HUES6 (cell line): ENCODE measurements around the gene FASTK.

Source experiments
- H3K27ac ChIP-seq: 2 replicates; pipeline ENCODE4 v1.7.0; 2013; ENCODE audit warnings: low read depth, mild to moderate bottlenecking, low read length, inconsistent platforms
- H3K27me3 ChIP-seq: 2 replicates; pipeline ENCODE4 v1.6.1; 2013; ENCODE audit warnings: low read length; ENCODE audit not compliant: control insufficient read depth, insufficient read depth
- H3K36me3 ChIP-seq: 2 replicates; pipeline ENCODE4 v1.6.1; 2013; ENCODE audit warnings: low read length; ENCODE audit not compliant: control insufficient read depth, insufficient read depth
- H3K4me1 ChIP-seq: 2 replicates; pipeline ENCODE4 v1.6.1; 2013; ENCODE audit warnings: low read length; ENCODE audit not compliant: control insufficient read depth, insufficient read depth
- H3K4me3 ChIP-seq: 2 replicates; pipeline ENCODE4 v1.5.1; 2013; ENCODE audit warnings: low read depth, low read length
- H3K9ac ChIP-seq: one replicate; pipeline ENCODE4 v1.6.1; 2013; ENCODE audit warnings: mild to moderate bottlenecking, low read length
- H3K9me3 ChIP-seq: 2 replicates; pipeline ENCODE4 v1.6.1; 2013; ENCODE audit warnings: low read depth, low read length; ENCODE audit not compliant: control insufficient read depth, insufficient read depth

The FASTK gene

GRCh38 chr7:151078233-151079040 lies 2.2 kb downstream of the FASTK start:
- H3K9ac ChIP-seq, result peak overlapping the region; percentile 7
- H3K9me3 ChIP-seq, result no peaks in the 10 kb centered on the region
- no peaks in the 10 kb centered on the region for H3K27me3 ChIP-seq
- peak overlapping the region; percentile 95 for H3K4me3 ChIP-seq
- H3K36me3 ChIP-seq, result peaks cover 28% of the 10 kb centered on the region
- no peak overlapping the region for H3K27ac ChIP-seq
- peaks cover 60% of the 10 kb centered on the region for H3K4me1 ChIP-seq

DNA sequence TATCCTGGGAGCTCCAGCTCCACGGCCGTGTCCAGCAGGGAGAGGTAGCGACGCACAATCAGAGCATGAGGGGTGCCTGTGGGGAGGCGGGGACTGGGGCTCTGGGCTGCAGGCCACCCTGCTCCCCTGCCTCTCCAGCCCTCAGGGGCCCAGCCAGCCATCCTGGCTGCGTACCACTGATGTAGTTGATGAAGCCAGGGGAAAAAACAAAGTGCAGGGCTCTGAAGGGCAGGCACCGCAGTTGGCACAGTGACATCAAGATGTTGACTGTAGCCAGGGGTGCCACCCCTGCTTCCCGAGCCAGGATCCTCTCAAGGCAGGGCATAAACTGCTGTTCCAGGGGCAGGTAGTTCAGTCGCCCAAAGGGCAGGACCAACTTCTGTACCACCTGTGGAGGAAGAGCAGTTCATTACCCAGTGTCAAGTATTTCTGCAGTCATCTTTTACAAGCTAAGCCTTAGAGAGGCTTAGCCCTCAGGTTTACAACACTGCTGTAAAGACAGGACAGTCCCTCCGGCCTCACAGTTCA lies 2.8 kb downstream of the FASTK start:
- Histone ChIP-seq H3K27ac (no peak overlapping the region), H3K27me3 (no peaks in the 10 kb centered on the region), H3K36me3 (peaks cover 28% of the 10 kb centered on the region), H3K4me3 (no peak overlapping the region), H3K9ac (no peak overlapping the region), H3K9me3 (no peaks in the 10 kb centered on the region), H3K4me1 (peaks cover 60% of the 10 kb centered on the region)

DNA sequence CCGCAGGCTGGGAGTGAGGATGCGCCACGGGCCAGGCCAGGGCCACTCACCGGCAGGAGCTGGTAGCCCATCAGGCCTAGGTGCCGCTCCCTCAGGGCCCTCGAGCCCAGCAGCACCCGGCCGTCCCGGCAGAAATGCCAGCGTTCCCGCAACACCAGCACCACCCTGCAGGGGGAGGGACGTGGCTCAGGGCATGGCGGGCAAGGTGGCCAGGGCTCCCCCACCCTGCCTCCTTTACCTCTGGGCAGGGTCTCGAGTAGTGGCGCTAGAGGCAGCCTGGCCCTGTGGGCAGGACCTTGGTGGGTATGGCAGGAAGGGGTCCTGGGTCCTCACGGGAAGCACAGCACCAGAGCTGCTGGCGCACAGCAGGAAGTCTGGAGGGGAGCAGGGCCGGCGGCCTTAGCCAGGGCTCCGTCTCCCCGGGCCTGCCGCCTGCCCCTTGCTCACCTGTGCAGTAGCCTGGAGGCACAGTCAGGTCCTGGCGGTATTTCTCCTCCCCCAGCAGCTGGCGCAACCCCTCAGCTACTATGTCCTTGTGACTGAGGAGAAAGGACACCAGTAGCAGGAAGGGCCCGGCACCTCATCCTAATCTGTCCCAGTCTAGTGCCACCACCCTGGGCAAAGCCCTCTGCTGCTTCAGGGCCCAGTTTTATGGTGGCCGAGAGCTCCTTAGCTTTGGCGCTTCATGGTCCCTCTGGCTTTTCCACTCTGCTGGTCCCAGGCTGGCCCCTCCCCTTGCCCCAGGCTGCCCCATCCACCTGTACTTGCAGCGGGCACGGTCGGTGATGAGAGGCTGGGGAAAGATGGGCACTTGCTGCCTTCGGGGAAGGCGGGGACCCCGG lies 3.5 kb downstream of the FASTK start:
- Histone ChIP-seq H3K9me3 (no peaks in the 10 kb centered on the region), H3K27me3 (no peaks in the 10 kb centered on the region), H3K36me3 (peaks cover 33% of the 10 kb centered on the region), H3K4me1 (peaks cover 53% of the 10 kb centered on the region), H3K27ac (no peak overlapping the region), H3K9ac (no peak overlapping the region), H3K4me3 (no peak overlapping the region; the same call in 1 of the 2 replicates)

GRCh38 chr7:151075978-151076426 lies 4.6 kb downstream of the FASTK start:
- H3K27ac ChIP-seq, result no peak overlapping the region
- no peak overlapping the region for H3K9ac ChIP-seq
- no peaks in the 10 kb centered on the region for H3K9me3 ChIP-seq
- H3K4me3 ChIP-seq, result no peak overlapping the region
- peaks cover 43% of the 10 kb centered on the region for H3K4me1 ChIP-seq
- no peaks in the 10 kb centered on the region for H3K27me3 ChIP-seq
- peaks cover 44% of the 10 kb centered on the region for H3K36me3 ChIP-seq

DNA sequence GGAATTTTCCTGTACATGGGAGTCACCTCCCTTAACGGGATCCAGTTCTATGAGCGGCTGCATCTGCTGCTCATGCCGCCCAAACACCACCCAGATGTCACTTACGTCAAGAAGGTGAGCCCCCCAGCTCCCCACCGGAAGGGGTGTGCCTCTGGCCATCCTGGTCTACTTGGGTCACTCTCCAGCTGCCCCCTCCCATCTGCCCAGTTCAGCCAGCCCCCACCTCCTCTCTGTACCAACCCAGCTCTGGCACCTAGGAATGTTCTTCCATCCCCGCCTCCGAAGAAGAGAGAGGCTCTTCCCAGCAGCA lies 5.0 kb downstream of the FASTK start:
- no peak overlapping the region for H3K27ac ChIP-seq
- peaks cover 42% of the 10 kb centered on the region for H3K4me1 ChIP-seq
- no peaks in the 10 kb centered on the region for H3K27me3 ChIP-seq
- no peak overlapping the region for H3K9ac ChIP-seq
- H3K4me3 ChIP-seq, result no peak overlapping the region
- H3K36me3 ChIP-seq, result peaks cover 48% of the 10 kb centered on the region
- no peaks in the 10 kb centered on the region for H3K9me3 ChIP-seq

- Histone ChIP-seq H3K9ac (no peak overlapping the region), H3K27ac (no peak overlapping the region), H3K9me3 (no peaks in the 10 kb centered on the region), H3K4me3 (no peak overlapping the region), H3K4me1 (peaks cover 42% of the 10 kb centered on the region), H3K27me3 (no peaks in the 10 kb centered on the region), H3K36me3 (peaks cover 54% of the 10 kb centered on the region)
Observed at GRCh38 chr7:151074817-151075661, 5.6 kb downstream of the FASTK start.

DNA sequence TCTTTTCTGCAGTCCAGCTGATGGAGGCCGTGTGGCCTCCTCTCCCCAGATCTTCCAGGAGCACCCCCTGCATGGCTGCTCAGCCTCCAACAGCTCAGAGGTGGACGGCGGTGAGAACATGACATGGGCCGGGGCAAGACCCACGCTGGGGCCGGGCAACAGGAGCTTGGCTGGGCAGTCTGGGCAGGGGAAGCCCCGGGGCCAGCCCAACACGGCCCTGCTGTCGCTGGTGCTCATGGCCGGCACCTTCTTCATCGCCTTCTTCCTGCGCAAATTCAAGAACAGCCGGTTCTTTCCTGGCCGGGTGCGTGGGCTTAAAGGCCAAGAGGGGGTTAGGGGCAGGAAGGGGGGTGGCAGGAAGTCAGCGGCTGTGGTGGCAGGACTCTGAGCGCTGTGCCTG lies 6.6 kb downstream of the FASTK start:
- no peak overlapping the region for H3K27ac ChIP-seq
- no peaks in the 10 kb centered on the region for H3K9me3 ChIP-seq
- H3K4me1 ChIP-seq, result peaks cover 33% of the 10 kb centered on the region
- peaks cover 64% of the 10 kb centered on the region for H3K36me3 ChIP-seq
- no peak overlapping the region for H3K9ac ChIP-seq
- no peak overlapping the region for H3K4me3 ChIP-seq
- no peaks in the 10 kb centered on the region for H3K27me3 ChIP-seq

GRCh38 chr7:151071032-151071866 lies 9.4 kb downstream of the FASTK start:
- H3K36me3 ChIP-seq, result peaks cover 87% of the 10 kb centered on the region
- H3K9me3 ChIP-seq, result no peaks in the 10 kb centered on the region
- no peaks in the 10 kb centered on the region for H3K27me3 ChIP-seq
- peaks cover 15% of the 10 kb centered on the region for H3K4me1 ChIP-seq
- no peak overlapping the region for H3K27ac ChIP-seq
- no peak overlapping the region for H3K9ac ChIP-seq
- H3K4me3 ChIP-seq, result no peak overlapping the region

DNA sequence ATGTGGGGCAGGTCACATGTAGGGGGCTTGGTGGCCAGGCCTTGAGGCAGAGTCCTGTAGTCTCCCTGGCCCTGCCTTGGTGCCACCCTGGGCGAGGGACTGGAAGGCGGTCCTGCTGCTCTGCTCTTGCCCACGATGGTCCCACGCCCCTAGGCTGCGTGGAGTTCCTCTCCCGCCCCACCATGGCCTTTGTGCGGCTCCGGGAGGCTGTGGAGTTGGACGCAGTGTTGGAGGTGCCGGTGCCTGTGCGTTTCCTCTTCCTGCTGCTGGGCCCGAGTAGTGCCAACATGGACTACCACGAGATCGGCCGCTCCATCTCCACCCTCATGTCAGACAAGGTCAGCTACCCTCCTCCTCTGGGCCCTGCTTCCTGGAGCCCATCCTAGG lies 10.0 kb downstream of the FASTK start:
- H3K9me3 ChIP-seq, result no peaks in the 10 kb centered on the region

More for the DNA sequence above, 10.0 kb downstream of the FASTK start:
- Histone ChIP-seq H3K9ac (no peak overlapping the region), H3K4me1 (peaks cover 9% of the 10 kb centered on the region), H3K27ac (no peak overlapping the region), H3K27me3 (no peaks in the 10 kb centered on the region), H3K4me3 (no peak overlapping the region), H3K36me3 (peaks cover 85% of the 10 kb centered on the region)
